ENCODE results near the gene SLC6A6.

SLC6A6 gene

DNA sequence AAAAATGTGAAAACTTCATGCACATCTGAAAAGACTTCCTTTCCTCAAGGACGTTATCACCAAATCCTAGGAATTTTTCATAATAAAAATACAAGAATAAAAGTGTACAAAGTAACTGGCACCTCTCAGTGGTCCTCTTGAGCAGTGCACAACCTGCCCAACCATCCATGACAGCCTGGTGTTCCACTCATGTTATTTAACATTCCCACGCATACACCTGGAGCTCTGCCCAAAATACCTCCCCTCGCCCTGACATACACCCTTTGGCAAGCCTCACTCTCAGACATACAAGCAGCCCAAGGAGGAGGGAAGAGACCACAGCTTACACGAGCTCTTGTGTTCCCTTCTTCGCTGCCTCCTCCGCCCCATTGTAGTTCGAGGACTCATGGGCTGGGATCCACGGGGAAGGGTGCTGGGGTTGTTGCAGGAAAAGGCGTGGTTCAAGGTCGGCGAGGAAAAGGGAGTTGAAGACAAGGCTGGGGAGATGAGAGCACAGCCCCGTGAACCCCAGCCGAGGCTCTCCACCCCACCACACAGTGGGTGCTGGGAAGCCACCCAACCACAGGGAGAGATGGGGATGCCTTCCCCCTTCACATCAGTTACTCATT, 114.4 kb downstream of the SLC6A6 start:
- H3K27me3 ChIP-seq (ENCODE audit: control insufficient read depth, insufficient read depth, low read length) = no peaks in the 10 kb centered on the region
- H3K79me2 ChIP-seq = no peaks in the 10 kb centered on the region
- no peak overlapping the region for H3K4me3 ChIP-seq (ENCODE audit: low read depth, low read length)
- H3K4me1 ChIP-seq = no peaks in the 10 kb centered on the region
- no peaks in the 10 kb centered on the region for H3K36me3 ChIP-seq (ENCODE audit: control insufficient read depth, insufficient read depth, low read length)
- H3K9ac ChIP-seq = no peak overlapping the region
- H2AFZ ChIP-seq = no peak overlapping the region
- H3K27ac ChIP-seq = no peak overlapping the region
- no peaks in the 10 kb centered on the region for H3K9me3 ChIP-seq (ENCODE audit: control insufficient read depth, low read length)
- no peak for TF ChIP-seq CTCF (IDR thresholded peaks at IDR 0.05)
- H3K4me2 ChIP-seq (ENCODE audit: low read length) = no peak overlapping the region

DNA sequence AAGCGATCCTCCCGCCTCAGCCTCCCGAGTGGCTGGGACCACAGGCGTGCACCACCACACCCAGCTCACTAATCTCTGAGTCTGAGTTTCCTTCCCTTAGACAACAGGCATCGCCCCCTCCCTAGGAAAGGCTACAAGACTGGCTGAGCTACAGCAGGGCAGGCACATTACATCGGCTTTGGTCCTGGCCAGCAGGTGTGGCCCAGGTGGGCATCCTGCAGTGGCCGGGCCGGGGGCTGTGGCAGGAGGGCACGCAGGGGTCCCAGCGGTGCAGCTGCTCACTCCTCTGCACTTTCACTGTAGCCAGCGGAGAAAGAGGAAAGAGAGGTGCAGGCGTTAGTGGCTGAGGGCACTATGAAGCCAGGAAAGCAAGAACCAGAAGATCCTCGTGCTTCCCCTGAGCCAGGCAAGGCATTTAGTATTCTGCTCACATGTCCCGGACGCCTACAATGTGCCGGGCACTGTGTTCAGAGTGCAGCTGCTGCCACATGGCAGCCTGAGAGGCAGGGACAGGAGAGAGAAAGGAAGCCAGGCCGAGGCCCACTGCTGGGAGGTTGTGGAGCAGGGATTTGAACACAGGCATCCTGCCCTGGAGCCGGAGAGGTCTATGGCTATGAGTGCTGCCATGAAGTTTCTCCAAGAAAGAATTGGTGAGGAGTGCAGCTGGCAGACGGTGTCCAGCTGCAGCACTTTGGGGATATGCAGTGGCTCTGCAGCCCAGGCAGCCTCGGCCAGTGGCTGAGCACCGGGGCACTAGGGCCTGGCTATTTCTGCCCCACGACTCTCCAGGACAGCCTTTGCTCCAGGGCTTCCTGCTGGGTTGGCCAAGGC, 115.4 kb downstream of the SLC6A6 start:
- H3K27me3 ChIP-seq (ENCODE audit: control insufficient read depth, insufficient read depth, low read length) = no peaks in the 10 kb centered on the region
- H3K9me3 ChIP-seq (ENCODE audit: control insufficient read depth, low read length) = no peaks in the 10 kb centered on the region
- TF ChIP-seq CTCF (IDR thresholded peaks at IDR 0.05) = no peak
- no peak overlapping the region for H3K4me3 ChIP-seq (ENCODE audit: low read depth, low read length)
- no peak overlapping the region for H3K9ac ChIP-seq
- H2AFZ ChIP-seq = no peak overlapping the region
- H3K4me2 ChIP-seq (ENCODE audit: low read length) = no peak overlapping the region
- H3K27ac ChIP-seq = no peak overlapping the region
- no peaks in the 10 kb centered on the region for H3K79me2 ChIP-seq
- H3K4me1 ChIP-seq = no peaks in the 10 kb centered on the region
- no peaks in the 10 kb centered on the region for H3K36me3 ChIP-seq (ENCODE audit: control insufficient read depth, insufficient read depth, low read length)

GRCh38 chr3:14518432-14518802, 116.0 kb downstream of the SLC6A6 start:
- H3K9ac ChIP-seq = no peak overlapping the region
- no peaks in the 10 kb centered on the region for H3K27me3 ChIP-seq (ENCODE audit: control insufficient read depth, insufficient read depth, low read length)
- no peak overlapping the region for H3K27ac ChIP-seq
- TF ChIP-seq CTCF (IDR thresholded peaks at IDR 0.05) = no peak
- H3K4me2 ChIP-seq (ENCODE audit: low read length) = no peak overlapping the region
- H3K36me3 ChIP-seq (ENCODE audit: control insufficient read depth, insufficient read depth, low read length) = no peaks in the 10 kb centered on the region
- H3K4me3 ChIP-seq (ENCODE audit: low read depth, low read length) = no peak overlapping the region
- H3K9me3 ChIP-seq (ENCODE audit: control insufficient read depth, low read length) = no peaks in the 10 kb centered on the region
- no peaks in the 10 kb centered on the region for H3K79me2 ChIP-seq
- no peak overlapping the region for H2AFZ ChIP-seq
- no peaks in the 10 kb centered on the region for H3K4me1 ChIP-seq

DNA sequence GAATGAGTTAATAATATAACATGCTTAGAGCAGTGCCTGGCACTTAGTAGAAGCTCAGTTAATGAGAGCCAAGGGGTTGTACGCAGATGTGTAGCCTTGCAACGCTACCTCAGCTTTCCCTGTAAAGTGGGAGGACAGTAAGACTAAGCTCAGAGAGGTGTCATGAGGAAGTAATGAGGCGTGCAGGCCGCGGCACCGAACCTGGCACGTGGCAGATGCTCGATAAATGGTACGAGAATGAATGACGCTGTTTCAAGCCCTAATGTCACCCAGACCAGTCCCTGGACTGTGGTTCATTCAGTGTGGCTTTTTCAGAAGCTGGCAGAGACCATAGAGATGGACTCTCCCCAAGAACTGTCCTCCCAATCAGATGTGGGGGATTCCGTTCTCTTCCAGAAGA, 116.5 kb downstream of the SLC6A6 start:
- Histone ChIP-seq H3K4me2 (ENCODE audit: low read length) (no peak overlapping the region), H3K27me3 (ENCODE audit: control insufficient read depth, insufficient read depth, low read length) (no peaks in the 10 kb centered on the region), H3K36me3 (ENCODE audit: control insufficient read depth, insufficient read depth, low read length) (no peaks in the 10 kb centered on the region), H3K79me2 (no peaks in the 10 kb centered on the region), H3K27ac (no peak overlapping the region), H2AFZ (no peak overlapping the region), H3K4me3 (ENCODE audit: low read depth, low read length) (no peak overlapping the region), H3K9me3 (ENCODE audit: control insufficient read depth, low read length) (no peaks in the 10 kb centered on the region), H3K9ac (no peak overlapping the region), H3K4me1 (no peaks in the 10 kb centered on the region)
- TF ChIP-seq CTCF (IDR thresholded peaks at IDR 0.05) = no peak
